Lung (tissue), 12 donors: ENCODE data around the gene ATP11A. TPM values are rescaled to one million over a fixed set of nuclear protein-coding genes. Genes with fewer than 3 reads are reported as not detected.
A peak's percentile ranks its signal among the peaks of the same experiment; 100 is the strongest.

Experiments used
- ATAC-seq: fragments of 200-7000 bp; cut with Tn5 transposase; one replicate; pipeline ENCODE4 v1.9.1; 2020; ENCODE audit warnings: moderate number of reproducible peaks; ENCODE audit not compliant: insufficient read depth, low FRiP score
- DNase-seq, 3 donors: peaks; one replicate each; pipeline ENCODE4 v3.0.0-alpha.2; 2013 to 2017
- H3K27ac ChIP-seq, 2 donors: one replicate each; pipeline ENCODE4 v1.5.1; 2013; ENCODE audit warnings: mild to moderate bottlenecking in 2 of 2, moderate library complexity in 2 of 2, control low read depth in 1 of 2, inconsistent platforms in 1 of 2, low read depth in 1 of 2, low read length in 1 of 2
- H3K27me3 ChIP-seq, 3 donors: one replicate each; pipeline ENCODE4 v1.5.1; 2013; ENCODE audit warnings: low read length in 2 of 3; ENCODE audit not compliant: control insufficient read depth in 3 of 3, insufficient read depth in 3 of 3
- H3K36me3 ChIP-seq, 4 donors: one replicate each; pipeline ENCODE4 v1.5.1; 2013; ENCODE audit warnings: low read length in 4 of 4, mild to moderate bottlenecking in 1 of 4, moderate library complexity in 1 of 4; ENCODE audit not compliant: control insufficient read depth in 4 of 4, insufficient read depth in 4 of 4
- H3K4me1 ChIP-seq, 5 donors: one replicate each; pipeline ENCODE4 v1.5.1; 2013; ENCODE audit warnings: low read length in 5 of 5, mild to moderate bottlenecking in 2 of 5, moderate library complexity in 1 of 5; ENCODE audit not compliant: control insufficient read depth in 5 of 5, insufficient read depth in 5 of 5
- H3K4me3 ChIP-seq: one replicate; pipeline ENCODE4 v1.5.1; 2013; ENCODE audit warnings: mild to moderate bottlenecking, control low read depth, moderate library complexity
- H3K9ac ChIP-seq, 2 donors: one replicate each; pipeline ENCODE4 v1.5.1; 2013; ENCODE audit warnings: low read length in 2 of 2, control low read depth in 1 of 2; ENCODE audit not compliant: insufficient read depth in 1 of 2
- H3K9me3 ChIP-seq, 4 donors: one replicate each; pipeline ENCODE4 v1.5.1; 2013; ENCODE audit warnings: low read length in 3 of 4, mild to moderate bottlenecking in 1 of 4, moderate library complexity in 1 of 4; ENCODE audit not compliant: control insufficient read depth in 4 of 4, insufficient read depth in 3 of 4
- WGBS, 2 donors: extraction: QIAGEN DNeasy Blood & Tissue Kit; methylation state at CpG; one replicate each; pipeline ENCODE4 v1.1.7; 2013; 5-methylcytosine and 5-hydroxymethylcytosine counted together
- polyA plus RNA-seq, 2 donors: library from polyadenylated mRNA; stranded (reverse); fragments of 200-250 nt; gene quantifications; one replicate each; pipeline ENCODE4 v1.2.1, GENCODE V29; 2013
- total RNA-seq, 2 donors: library from RNA; depleted of rRNA in 1 of 2; stranded (reverse); fragments of >200 nt in 1 of 2; gene quantifications; one replicate each; pipeline ENCODE4 v1.2.1, GENCODE V29; 2014 to 2021
- TF ChIP-seq, protein P1 (sequence below): IDR thresholded peaks from 2 replicates; pipeline ENCODE4 v1.5.1; 2012; ENCODE audit warnings: mild to moderate bottlenecking; ENCODE audit errors: control extremely low read depth, extremely low read depth
- donor health status: control.
- donor health status: control.
- donor health status: Bipolar disorder and iron deficiency.
- donor health status: healthy.
- donor health status: DM: yes; HTN: yes; CAD: no.

Gene ATP11A
- total and polyA plus RNA-seq, 4 donors: 46.3 to 317 (median 162) TPM

DNA sequence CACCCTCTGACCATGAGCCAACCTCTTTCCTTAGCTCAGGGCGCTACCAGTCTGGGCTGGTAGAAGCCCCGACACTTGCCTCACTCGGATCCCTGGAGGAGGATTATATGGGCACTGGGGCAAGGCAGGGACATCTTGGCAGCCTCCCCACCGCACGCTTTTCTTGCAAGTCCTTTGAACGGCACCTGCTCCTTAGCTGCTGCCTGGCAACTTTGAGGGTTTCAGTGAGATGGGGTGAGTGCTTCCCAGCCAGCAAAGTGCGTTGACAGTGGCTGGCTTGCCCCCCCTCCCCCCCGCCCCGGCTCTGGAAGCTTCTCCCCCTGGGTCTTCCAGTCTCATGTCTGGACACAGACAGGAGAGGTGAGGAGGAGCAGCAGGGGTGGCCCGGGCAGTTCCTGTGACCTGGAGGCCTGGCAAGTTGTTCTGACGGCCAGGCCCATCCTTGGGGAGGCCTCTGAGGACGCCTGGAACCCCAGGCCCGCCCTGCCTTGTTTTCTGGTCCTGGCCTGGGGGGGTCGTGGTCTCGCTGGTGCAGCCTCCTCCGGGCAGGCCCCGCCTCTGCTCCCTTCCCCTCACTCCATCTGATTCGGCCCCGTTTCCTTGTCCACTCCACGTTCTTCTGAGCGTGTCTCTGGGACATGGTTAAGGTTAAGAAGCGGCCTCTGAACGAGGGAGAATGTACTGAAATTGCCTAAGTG, 75.2 kb downstream of the ATP11A start:
- Histone ChIP-seq H3K9ac (no peak overlapping the region), H3K9me3 (no peaks in the 10 kb centered on the region), H3K27me3 (no peaks in the 10 kb centered on the region), H3K27ac (peak overlapping the region in 1 of 2 donors; percentile 86), H3K4me1 (peaks cover 6 to 27% (median 22%) of the 10 kb centered on the region in 5 donors), H3K4me3 (no peak overlapping the region), H3K36me3 (peaks cover 0 to 4% (median 0%) of the 10 kb centered on the region in 4 donors)
- 78 to 89% methylated on average over 22 to 23 of the region's 23 CpGs for WGBS, 2 donors
- ATAC-seq (no peak), DNase-seq (no peak)
- TF ChIP-seq, protein P1, sequence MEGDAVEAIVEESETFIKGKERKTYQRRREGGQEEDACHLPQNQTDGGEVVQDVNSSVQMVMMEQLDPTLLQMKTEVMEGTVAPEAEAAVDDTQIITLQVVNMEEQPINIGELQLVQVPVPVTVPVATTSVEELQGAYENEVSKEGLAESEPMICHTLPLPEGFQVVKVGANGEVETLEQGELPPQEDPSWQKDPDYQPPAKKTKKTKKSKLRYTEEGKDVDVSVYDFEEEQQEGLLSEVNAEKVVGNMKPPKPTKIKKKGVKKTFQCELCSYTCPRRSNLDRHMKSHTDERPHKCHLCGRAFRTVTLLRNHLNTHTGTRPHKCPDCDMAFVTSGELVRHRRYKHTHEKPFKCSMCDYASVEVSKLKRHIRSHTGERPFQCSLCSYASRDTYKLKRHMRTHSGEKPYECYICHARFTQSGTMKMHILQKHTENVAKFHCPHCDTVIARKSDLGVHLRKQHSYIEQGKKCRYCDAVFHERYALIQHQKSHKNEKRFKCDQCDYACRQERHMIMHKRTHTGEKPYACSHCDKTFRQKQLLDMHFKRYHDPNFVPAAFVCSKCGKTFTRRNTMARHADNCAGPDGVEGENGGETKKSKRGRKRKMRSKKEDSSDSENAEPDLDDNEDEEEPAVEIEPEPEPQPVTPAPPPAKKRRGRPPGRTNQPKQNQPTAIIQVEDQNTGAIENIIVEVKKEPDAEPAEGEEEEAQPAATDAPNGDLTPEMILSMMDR: no peak

DNA sequence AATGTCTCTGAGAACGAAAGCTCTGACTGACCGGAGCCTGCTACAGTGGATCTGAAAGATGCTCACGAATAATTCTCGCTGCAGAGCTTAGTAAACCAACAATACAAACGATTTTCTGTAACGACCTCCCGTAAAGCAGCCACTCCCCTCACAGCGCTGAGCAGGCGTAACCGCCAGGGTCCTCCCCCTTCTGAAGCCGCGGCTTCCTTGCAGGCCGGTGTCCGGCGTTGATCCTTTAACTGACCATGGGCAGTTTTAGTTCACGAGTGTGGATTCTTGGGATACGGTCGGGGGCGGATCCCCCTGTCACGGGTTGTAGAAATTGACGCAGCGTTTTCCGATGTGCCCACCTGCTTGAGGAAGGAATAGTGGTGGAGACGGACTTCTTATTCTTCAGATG, 75.9 kb downstream of the ATP11A start:
- DNase-seq (no peak), ATAC-seq (no peak)
- Histone ChIP-seq H3K4me1 (peaks cover 4 to 22% (median 14%) of the 10 kb centered on the region in 5 donors), H3K4me3 (no peak overlapping the region), H3K9ac (no peak overlapping the region), H3K36me3 (peaks cover 0 to 4% (median 0%) of the 10 kb centered on the region in 4 donors), H3K27me3 (no peaks in the 10 kb centered on the region), H3K9me3 (no peaks in the 10 kb centered on the region), H3K27ac (peak overlapping the region in 1 of 2 donors; percentile 86)
- TF ChIP-seq, protein P1: no peak
- 82 to 91% methylated on average over 24 of the region's 24 CpGs for WGBS, 2 donors

DNA sequence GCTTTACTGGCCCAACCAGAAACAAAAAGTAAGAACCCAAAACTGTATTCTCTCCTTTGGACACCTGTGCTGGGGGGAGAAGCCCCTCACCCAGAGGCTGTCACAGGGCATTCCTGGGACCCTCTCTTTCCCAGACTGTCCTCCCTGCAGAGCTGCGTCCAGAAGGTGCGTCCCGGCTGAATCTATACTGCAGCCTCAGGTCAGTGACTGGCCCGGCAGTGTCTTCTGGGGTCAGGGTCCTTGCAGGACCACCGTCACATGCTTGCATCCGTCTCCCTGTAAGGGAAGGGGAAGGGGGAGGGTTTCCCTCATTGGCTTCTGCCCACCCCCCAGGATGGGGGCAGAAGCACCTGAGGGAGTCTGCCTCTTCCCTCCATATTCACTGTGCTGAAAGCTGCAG, 76.5 kb downstream of the ATP11A start:
- no peaks in the 10 kb centered on the region for H3K9me3 ChIP-seq
- H3K27me3 ChIP-seq: no peaks in the 10 kb centered on the region
- peaks cover 0 to 4% (median 0%) of the 10 kb centered on the region in 4 donors for H3K36me3 ChIP-seq
- TF ChIP-seq, protein P1: no peak
- WGBS, 2 donors: 63 to 79% methylated on average over 6 of the region's 6 CpGs
- DNase-seq: no peak
- H3K9ac ChIP-seq: no peak overlapping the region
- ATAC-seq: no peak
- no peak overlapping the region for H3K4me3 ChIP-seq
- H3K27ac ChIP-seq: no peak overlapping the region
- peaks cover 4 to 22% (median 9%) of the 10 kb centered on the region in 5 donors for H3K4me1 ChIP-seq
